GM21367 (cell line): ENCODE results near the gene CRTC3.
A peak's percentile ranks its signal among the peaks of the same experiment; 100 is the strongest.
"Not testable (repeated sequence)": the region's sequence is repeated elsewhere in the genome, so short reads cannot be mapped to it uniquely, and the experiment has no call there.

Experiments used
- ATAC-seq: cut with Tn5 transposase; IDR thresholded peaks from one replicate; pipeline ENCODE4 v1.9.1; 2021; ENCODE audit not compliant: unreplicated experiment

Gene CRTC3, protein sequence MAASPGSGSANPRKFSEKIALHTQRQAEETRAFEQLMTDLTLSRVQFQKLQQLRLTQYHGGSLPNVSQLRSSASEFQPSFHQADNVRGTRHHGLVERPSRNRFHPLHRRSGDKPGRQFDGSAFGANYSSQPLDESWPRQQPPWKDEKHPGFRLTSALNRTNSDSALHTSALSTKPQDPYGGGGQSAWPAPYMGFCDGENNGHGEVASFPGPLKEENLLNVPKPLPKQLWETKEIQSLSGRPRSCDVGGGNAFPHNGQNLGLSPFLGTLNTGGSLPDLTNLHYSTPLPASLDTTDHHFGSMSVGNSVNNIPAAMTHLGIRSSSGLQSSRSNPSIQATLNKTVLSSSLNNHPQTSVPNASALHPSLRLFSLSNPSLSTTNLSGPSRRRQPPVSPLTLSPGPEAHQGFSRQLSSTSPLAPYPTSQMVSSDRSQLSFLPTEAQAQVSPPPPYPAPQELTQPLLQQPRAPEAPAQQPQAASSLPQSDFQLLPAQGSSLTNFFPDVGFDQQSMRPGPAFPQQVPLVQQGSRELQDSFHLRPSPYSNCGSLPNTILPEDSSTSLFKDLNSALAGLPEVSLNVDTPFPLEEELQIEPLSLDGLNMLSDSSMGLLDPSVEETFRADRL

GRCh38 chr15:90529371-90530249, at the start of gene CRTC3:
TSS of gene CRTC3 (plus strand) at chr15:90529923. CDS start at chr15:90530072, 149 bp downstream.
- peak; percentile 59 for ATAC-seq

DNA sequence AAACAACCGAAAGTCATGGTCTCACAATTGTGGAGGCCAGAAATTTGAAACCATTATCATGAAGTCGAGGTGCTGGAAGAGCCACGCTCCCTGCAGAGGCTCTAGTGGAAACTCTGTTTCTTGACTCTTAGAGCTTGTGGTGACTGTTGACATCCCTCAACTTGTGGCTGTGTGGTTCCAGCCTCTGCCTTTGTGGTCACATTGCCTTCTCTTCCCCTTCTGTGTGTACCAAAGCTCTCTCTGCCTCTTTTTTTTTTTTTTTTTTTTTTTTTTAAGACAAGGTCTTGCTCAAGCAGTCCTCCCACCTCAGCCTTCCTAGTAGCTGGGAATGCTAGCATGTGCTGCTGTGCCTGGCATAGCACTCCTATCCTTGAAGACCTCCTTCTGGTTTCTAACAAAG, 48.7 kb upstream of the CRTC3 start:
- no peak for ATAC-seq

DNA sequence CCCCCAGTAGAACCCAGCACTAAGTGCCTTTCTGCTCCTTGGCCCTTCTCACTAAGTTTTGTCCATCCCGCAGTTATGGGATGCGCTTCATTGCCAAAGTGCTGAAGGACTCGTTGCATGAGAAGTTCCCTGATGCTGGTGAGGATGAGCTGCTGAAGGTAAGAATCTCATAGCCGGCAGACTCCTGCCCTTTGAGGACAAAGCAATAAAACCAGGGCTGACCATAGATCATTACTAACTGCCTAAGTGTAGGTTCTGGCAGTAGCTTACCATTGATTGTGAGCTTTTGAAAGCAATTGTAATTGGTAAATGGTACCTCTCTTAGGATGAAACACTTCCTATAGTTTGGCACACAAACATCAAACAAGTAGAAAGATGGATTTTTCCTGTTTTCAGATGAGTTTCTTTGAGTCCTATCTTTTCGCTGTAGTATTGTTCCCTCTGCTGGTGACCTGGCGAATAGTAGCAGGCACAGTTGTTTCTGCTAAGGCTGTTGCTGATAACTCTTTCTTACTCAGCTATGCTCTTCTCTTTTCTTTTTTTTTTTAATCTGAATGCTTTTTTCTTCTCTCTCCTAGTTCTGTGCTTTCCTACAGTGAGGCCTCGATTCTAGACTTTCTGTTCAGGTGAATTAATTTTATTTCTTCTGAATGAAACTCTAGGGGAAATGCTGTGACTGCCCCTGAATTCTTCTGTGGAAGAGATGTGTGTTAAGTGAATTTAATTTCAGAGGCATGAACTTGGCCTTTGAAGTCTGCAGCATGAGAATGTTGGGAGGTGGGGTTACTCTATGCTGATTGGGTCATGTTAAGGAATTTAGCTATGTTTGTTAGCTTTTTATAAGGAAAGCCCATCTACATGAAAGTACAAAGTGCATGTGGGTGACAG, 47.4 kb upstream of the CRTC3 start:
- ATAC-seq, result no peak

DNA sequence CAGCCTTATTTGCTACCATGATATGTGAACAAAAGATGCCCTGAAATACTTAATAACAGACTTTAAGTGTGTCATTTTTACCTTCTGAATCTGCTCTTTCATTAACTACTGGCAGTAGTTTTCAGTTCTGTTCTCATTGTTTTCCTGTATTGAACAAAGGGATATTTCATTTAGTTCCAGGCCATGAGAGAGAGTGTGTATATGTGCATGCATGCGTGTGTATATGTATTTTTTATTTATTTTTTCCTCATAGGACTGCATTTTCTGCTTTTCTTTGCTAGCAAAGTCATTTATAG, 46.8 kb upstream of the CRTC3 start:
- ATAC-seq, result no peak

- ATAC-seq, result no peak
Observed at GRCh38 chr15:90483637-90484036, 46.1 kb upstream of the CRTC3 start.

DNA sequence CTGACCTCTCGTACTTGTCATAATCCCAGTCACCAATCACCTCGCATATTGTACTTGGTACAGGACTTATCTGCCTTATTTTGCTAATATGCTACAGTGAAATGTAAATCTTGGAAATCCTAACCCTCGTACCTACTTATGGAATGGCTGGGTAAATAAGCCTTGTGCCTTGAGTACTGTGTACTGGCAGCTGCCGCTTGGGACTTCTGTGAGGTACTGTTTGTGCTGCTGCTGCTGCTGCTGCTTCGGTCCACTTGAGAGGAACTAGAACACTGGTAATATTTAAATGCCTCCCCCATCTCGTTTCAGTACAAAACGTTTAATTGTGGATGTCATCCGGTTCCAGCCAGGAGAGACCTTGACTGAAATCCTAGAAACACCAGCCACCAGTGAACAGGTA, 42.5 kb upstream of the CRTC3 start:
- ATAC-seq, result no peak

GRCh38 chr15:90489514-90489913, 40.2 kb upstream of the CRTC3 start:
- no peak for ATAC-seq

DNA sequence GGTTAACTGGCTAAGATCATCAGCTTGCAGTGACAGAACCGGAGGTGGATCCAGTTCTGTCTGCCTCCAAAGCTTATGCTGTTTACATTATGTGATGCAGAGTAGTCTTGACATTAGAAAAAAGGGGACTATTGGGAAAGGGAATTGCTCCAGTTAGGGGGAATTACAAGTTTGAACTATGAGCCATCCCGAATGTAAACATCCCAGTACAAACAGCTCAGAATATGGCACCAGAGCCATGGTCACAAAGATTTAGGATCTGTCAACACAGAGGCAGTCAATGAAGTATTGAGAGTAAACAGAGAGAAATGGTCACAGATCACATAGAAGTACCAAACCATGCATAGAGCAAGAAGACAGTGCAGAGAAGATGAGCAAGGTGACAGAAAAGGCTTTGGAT, 39.8 kb upstream of the CRTC3 start:
- ATAC-seq, result no peak

DNA sequence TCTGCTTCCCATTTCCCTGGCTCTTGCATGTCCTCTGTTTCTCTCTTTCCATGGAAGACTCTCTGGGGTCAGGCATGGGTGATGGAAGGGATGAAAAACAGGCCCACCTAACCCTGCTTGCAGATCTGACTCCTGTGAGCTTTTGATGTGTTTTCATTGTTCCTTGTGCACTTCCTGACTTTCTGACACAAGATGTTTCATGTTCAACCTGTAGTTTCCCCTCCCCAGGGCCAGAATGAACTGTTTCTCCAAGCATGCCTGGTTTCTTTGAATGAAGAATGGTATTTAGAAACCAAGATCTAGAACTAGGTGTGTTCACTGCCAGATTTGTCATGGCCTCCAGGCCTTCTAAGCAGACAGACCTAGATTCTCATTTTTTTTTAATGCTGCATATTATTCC, 36.1 kb upstream of the CRTC3 start:
- no peak for ATAC-seq

- ATAC-seq, result no peak
Observed at GRCh38 chr15:90495067-90495466, 34.7 kb upstream of the CRTC3 start.

DNA sequence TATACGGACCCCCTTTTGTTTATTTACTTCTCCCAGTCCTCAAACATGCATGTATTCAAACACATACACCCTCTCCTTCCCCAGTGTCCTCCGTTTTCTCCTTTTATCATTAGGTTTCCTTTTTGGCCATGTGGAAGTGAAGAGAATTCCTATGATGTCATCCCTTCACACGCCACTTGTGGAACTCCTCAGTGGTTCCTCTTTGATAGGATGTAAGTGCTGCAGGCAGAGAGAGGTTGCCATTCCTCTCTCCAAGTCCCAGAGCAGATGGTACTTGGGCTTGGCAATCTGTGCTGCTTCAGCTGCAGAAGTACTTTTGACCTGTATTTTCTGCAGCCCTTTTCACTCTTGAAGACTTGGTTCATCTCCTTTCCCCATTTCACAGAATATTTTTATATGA, 32.9 kb upstream of the CRTC3 start:
- no peak for ATAC-seq

DNA sequence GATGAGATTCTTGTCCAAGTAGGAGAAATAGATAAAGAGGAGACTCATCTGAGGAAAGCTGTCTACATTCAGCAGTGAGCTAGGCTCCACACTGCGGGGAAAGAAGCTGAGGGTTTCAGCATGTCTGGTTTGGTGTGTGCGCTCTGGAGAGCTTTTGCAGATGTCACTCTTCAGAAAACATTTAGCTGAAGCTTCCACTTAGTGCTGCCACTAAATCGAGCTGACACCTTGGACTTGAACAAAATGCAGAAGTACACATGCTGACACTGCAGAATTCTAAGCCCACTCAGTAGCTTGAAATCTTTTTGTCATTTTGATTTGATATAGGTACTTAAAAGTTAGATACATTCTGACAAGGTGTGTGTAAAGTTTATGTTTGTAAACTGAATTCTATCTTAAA, 32.3 kb upstream of the CRTC3 start:
- ATAC-seq, result no peak

- ATAC-seq, result no peak
Observed at GRCh38 chr15:90497912-90498311, 31.8 kb upstream of the CRTC3 start.

- no peak for ATAC-seq
Observed at GRCh38 chr15:90500171-90500570, 29.6 kb upstream of the CRTC3 start.

DNA sequence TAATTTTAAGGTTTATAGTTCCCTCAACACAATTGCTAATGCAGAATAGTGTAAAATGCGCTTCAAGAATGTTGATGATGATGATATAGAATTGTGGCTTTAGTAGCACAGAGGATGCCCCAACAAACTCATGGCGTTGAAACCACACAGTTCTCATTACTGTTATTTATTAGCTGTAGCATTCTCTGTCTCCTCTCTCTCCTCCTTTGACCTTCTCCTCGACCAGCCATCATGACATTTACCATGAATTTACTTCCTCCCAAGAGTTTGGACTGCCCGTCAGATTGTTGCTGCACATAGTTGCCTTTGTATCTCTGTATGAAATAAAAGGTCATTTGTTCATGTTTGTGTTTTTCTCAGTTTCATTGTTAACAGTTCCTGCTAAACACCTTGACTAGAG, 27.8 kb upstream of the CRTC3 start:
- ATAC-seq, result no peak

DNA sequence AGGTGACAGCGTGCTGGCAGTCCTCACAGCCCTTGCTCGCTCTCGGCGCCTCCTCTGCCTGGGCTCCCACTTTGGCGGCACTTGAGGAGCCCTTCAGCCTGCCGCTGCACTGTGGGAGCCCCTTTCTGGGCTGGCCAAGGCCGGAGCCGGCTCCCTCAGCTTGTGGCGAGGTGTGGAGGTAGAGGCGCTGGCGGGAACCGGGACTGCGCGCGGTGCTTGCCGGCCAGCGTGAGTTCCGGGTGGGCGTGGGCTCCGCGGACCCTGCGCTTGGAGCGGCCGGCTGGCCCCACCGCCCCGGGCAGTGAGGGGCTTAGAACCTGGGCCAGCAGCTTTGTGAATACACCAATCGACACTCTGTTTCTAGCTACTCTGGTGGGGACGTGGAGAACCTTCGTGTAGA, 18.9 kb upstream of the CRTC3 start:
- not testable (repeated sequence) for ATAC-seq

DNA sequence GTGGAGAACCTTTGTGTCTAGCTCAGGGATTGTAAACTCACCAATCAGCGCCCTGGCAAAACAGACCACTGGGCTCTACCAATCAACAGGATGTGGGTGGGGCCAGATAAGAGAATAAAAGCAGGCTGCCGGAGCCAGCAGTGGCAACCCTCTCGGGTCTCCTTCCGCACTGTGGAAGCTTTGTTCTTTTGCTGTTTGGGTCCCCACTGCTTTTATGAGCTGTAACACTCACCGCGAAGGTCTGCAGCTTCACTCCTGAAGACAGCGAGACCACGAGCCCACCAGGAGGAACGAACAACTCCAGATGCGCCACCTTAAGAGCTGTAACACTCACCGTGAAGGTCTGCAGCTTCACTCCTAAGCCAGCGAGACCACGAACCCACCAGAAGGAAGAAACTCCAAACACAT, 18.5 kb upstream of the CRTC3 start:
- ATAC-seq, result not testable (repeated sequence)

GRCh38 chr15:90512276-90512675, 17.4 kb upstream of the CRTC3 start:
- ATAC-seq, result no peak

GRCh38 chr15:90512981-90513380, 16.7 kb upstream of the CRTC3 start:
- ATAC-seq, result no peak

DNA sequence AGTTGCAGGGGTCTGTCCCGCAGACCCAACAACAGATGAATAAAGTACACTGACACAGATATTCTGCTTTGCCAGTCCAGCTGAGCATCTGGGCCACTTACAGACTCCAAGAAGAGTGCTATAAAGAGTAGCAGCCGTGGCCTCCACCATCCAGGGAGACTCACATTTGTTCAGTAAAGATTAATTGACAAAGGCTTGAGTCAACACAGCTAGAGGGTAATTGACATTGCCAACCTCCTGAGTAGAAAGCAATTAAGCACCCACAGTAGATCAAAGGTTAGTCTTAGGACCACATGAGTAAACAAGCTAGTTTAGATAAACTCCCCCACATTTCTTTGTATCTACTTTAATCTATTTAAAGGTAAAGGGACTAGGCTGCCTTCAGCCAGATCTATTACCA, 16.3 kb upstream of the CRTC3 start:
- ATAC-seq, result no peak

DNA sequence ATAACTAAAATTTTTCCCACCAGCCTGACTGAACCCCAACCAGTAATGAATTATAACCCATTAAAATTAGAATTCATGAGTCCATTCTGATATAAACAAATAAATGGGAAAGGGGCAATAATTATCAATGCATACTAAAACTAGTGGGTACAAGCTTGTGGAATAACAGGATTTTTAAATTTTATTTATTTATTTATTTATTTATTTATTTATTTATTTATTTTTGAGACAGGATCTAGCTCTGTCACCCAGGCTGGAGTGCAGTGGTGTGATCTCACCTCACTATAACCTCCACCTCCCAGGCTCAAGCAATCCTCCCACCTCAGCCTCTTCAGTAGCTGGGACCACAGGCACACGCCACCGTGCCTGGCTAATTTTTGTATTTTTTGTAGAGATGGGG, 15.8 kb upstream of the CRTC3 start:
- not testable (repeated sequence) for ATAC-seq
